SU-DHL-6 (cell line): ENCODE measurements around the gene RPLP2.

Source experiments
- EZH2phosphoT487 ChIP-seq: fragments of 200-600 bp; sonication (generic), shearing (Covaris generic); conservative IDR thresholded peaks from 2 replicates; pipeline ENCODE4 v1.6.1; 2018; ENCODE audit warnings: mild to moderate bottlenecking, antibody characterized with exemption, low read length, moderate library complexity, mixed read lengths
- TF ChIP-seq, protein P1 (sequence below): fragments of 200-600 bp; sonication (generic); IDR thresholded peaks from one replicate; pipeline ENCODE4 v1.5.1; 2017; ENCODE audit warnings: antibody characterized with exemption, mild to moderate bottlenecking, low read length, moderate library complexity; ENCODE audit not compliant: insufficient read depth, poor library complexity, severe bottlenecking

DNA sequence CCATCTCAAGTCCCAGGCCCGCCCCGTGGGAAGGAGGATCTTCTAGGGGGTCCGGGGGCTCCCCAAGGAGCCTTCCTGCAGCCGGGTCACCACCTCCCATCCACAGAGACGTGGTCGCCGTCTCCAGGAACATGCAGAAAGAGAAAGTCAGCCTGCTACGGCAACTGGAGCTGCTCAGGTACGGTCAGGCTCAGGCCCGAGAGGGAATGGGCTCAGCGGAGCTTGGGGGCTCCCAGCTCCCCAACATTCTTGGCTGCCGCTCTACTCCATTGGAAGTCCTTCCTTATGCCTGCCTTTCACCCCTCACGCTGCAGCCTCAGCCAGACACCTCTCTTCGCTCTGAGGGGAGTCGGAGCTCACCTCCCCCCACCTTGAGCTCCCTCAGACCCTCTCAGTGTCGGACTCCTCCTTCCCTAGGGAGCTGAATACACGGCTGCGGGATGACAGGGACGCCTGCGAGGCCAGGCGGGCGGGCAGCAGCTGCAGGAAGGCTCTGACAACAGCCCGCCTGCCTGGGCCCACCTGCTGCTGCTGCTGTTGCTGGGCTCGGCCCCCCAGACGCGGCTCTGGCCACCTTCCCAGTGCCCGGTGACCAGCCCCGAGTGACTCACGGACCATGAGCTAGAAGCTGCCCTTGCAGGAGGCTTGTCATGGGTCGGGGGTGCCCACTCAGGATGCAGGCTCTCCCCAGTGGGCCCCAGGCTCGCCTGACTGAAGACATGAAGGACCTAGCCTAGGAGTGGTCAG, 21.5 kb downstream of the RPLP2 start:
- TF ChIP-seq, protein P1, sequence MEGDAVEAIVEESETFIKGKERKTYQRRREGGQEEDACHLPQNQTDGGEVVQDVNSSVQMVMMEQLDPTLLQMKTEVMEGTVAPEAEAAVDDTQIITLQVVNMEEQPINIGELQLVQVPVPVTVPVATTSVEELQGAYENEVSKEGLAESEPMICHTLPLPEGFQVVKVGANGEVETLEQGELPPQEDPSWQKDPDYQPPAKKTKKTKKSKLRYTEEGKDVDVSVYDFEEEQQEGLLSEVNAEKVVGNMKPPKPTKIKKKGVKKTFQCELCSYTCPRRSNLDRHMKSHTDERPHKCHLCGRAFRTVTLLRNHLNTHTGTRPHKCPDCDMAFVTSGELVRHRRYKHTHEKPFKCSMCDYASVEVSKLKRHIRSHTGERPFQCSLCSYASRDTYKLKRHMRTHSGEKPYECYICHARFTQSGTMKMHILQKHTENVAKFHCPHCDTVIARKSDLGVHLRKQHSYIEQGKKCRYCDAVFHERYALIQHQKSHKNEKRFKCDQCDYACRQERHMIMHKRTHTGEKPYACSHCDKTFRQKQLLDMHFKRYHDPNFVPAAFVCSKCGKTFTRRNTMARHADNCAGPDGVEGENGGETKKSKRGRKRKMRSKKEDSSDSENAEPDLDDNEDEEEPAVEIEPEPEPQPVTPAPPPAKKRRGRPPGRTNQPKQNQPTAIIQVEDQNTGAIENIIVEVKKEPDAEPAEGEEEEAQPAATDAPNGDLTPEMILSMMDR: no peak
- TF ChIP-seq EZH2phosphoT487: no peak
